ENCODE results near the gene CDH4. TPM values are rescaled to one million over a fixed set of nuclear protein-coding genes. Genes with fewer than 3 reads are reported as not detected.

CDH4 gene
- total RNA-seq, 4 donors from 2014 or later, result 0.13 to 0.38 (median 0.21) TPM; not detected in 1

GRCh38 chr20:61749406-61750075, 497.5 kb downstream of the CDH4 start:
- H3K4me3 ChIP-seq, result no peak overlapping the region
- H3K27me3 ChIP-seq, result no peaks in the 10 kb centered on the region
- no peaks in the 10 kb centered on the region for H3K4me1 ChIP-seq
- no peak overlapping the region for H3K27ac ChIP-seq
- DNase-seq, result no peak
- intact Hi-C loops (cut with DNase I), result no loop called here
- no peaks in the 10 kb centered on the region for H3K36me3 ChIP-seq
- WGBS, 2 donors, result 39 to 45% methylated on average over 6 of the region's 6 CpGs
- TF ChIP-seq, protein P1, sequence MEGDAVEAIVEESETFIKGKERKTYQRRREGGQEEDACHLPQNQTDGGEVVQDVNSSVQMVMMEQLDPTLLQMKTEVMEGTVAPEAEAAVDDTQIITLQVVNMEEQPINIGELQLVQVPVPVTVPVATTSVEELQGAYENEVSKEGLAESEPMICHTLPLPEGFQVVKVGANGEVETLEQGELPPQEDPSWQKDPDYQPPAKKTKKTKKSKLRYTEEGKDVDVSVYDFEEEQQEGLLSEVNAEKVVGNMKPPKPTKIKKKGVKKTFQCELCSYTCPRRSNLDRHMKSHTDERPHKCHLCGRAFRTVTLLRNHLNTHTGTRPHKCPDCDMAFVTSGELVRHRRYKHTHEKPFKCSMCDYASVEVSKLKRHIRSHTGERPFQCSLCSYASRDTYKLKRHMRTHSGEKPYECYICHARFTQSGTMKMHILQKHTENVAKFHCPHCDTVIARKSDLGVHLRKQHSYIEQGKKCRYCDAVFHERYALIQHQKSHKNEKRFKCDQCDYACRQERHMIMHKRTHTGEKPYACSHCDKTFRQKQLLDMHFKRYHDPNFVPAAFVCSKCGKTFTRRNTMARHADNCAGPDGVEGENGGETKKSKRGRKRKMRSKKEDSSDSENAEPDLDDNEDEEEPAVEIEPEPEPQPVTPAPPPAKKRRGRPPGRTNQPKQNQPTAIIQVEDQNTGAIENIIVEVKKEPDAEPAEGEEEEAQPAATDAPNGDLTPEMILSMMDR (IDR thresholded peaks at IDR 0.05), result no peak
- no peak for TF ChIP-seq POLR2A (IDR thresholded peaks at IDR 0.05)
- H3K9me3 ChIP-seq, result peaks cover 0 to 16% (median 0%) of the 10 kb centered on the region in 3 donors

DNA sequence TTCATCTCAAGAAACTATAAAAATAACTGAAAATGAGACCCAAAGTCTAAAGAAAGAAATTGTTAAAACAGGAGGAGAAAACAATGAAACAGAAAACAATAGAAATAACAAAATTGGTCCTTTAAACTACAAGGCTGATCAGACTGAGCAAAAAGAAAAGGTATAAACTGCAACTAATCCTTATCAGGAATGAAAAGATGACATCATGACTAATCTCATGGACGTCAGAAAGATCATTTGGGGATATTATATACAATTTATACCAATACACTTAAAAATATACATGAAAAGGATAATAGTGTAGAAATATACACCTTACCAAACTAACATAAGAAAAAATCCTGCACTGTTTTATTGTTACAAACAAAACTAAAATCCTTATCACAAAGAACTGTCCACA, 498.0 kb downstream of the CDH4 start:
- intact Hi-C loops (cut with DNase I), result no loop called here
- no peak overlapping the region for H3K27ac ChIP-seq
- DNase-seq, result no peak
- no peaks in the 10 kb centered on the region for H3K4me1 ChIP-seq
- no peak overlapping the region for H3K4me3 ChIP-seq
- no peaks in the 10 kb centered on the region for H3K36me3 ChIP-seq
- H3K27me3 ChIP-seq, result no peaks in the 10 kb centered on the region
- no peak for TF ChIP-seq POLR2A (IDR thresholded peaks at IDR 0.05)
- TF ChIP-seq, protein P1 (IDR thresholded peaks at IDR 0.05), result no peak
- peaks cover 0 to 16% (median 0%) of the 10 kb centered on the region in 3 donors for H3K9me3 ChIP-seq
- WGBS, 2 donors, result 48 to 58% methylated on average over 1 of the region's 1 CpG

- Histone ChIP-seq H3K27me3 (peaks cover 0 to 7% (median 0%) of the 10 kb centered on the region in 4 donors), H3K4me1 (no peaks in the 10 kb centered on the region), H3K27ac (no peak overlapping the region), H3K4me3 (no peak overlapping the region), H3K9me3 (peaks cover 0 to 16% (median 0%) of the 10 kb centered on the region in 3 donors), H3K36me3 (no peaks in the 10 kb centered on the region)
- TF ChIP-seq, protein P1 (IDR thresholded peaks at IDR 0.05), result no peak
- no peak for TF ChIP-seq POLR2A (IDR thresholded peaks at IDR 0.05)
- WGBS, 2 donors, result 88 to 90% methylated on average over 8 of the region's 8 CpGs
- no peak for DNase-seq
- intact Hi-C loops (cut with DNase I), result no loop called here
Measured at GRCh38 chr20:61752576-61752975, 500.5 kb downstream of the CDH4 start.

DNA sequence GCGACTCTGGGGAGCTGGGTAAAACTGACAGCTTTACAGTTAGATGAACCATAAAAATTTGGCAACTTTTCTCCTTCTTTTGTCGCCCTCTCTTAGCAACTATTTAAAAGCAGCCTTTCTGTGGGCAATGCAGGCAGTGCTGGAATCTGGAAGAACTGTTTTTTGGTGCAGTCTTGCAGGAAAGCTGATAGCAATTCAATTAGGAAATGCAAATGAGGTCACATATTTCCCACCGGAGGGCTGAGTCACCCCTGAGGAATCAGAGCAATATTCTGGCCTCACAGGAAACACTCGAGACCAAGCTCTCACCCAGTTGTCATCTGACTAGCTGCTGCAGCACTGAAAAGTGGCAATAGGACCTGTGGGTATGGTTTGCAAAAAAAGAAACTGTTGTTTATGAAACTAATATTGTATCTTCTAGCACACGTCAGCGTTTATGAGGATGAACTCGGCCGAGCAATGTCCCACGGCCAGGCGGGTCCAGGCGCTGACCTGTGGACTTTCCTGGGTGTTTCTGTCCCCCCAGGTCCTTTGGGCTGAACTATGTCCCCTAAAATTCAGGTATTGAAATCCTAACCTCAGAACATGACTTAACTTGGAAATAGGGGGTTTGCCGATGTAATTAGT, 501.4 kb downstream of the CDH4 start:
- WGBS, 2 donors, result 53 to 62% methylated on average over 11 to 12 of the region's 12 CpGs
- DNase-seq, result no peak
- intact Hi-C loops (cut with DNase I), result no loop called here
- Histone ChIP-seq H3K4me1 (no peaks in the 10 kb centered on the region), H3K27me3 (peaks cover 0 to 10% (median 0%) of the 10 kb centered on the region in 4 donors), H3K9me3 (peaks cover 0 to 16% (median 0%) of the 10 kb centered on the region in 3 donors), H3K27ac (no peak overlapping the region), H3K4me3 (no peak overlapping the region), H3K36me3 (no peaks in the 10 kb centered on the region)
- TF ChIP-seq POLR2A (IDR thresholded peaks at IDR 0.05), result no peak
- TF ChIP-seq, protein P1 (IDR thresholded peaks at IDR 0.05), result no peak
